SHP77 (cell line): ENCODE results near the gene A2M.

Source experiments
- DNase-seq, 2 experiments: peaks; one replicate each; lab custom pipeline; 2025; lab: John Stamatoyannopoulos, UW

A2M gene

GRCh38 chr12:9098463-9099026 lies 17.2 kb downstream of the A2M start:
- no peak for DNase-seq

GRCh38 chr12:9098115-9098452 lies 17.6 kb downstream of the A2M start:
- no peak for DNase-seq

- DNase-seq: no peak
These were observed 19.0 kb downstream of the A2M start for GRCh38 chr12:9096563-9097176.

- no peak for DNase-seq
These were observed 20.4 kb downstream of the A2M start for GRCh38 chr12:9095322-9095721.

DNA sequence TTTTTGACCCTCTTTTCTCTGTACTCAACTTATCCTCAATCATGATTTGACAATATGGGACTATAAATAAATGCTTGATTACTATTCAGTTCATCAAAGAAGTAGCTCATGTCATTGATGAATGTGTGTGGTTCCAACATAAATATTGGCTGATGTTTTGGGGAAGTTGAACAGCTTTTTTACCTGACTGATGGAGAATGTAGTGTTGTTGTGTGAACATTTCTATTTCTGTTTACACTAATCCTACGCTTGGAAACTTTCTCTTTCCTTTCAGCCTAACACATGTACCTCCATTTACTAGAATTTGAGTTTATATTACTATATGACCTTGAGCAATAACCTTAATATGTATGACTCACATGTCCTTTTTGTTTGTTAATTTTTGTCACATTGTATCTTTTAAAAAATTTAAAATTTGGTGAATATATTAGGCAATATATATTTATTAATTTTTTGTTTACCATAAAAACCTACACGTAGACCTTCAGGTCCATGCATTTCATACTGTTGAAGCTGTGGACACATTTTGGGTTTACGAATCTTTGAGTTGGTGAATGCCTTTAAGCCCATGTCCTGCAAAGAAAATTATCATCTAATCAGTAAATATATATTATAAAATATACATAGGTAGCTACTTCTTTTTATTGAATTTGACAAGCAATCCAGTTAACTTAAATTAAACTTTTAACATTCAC lies 21.1 kb downstream of the A2M start:
- DNase-seq: no peak

GRCh38 chr12:9091891-9092598 lies 23.7 kb downstream of the A2M start:
- no peak for DNase-seq

- no peak for DNase-seq
These were observed 25.5 kb downstream of the A2M start for GRCh38 chr12:9090220-9090619.

- no peak for DNase-seq
These were observed 28.5 kb downstream of the A2M start for GRCh38 chr12:9087087-9087835.

GRCh38 chr12:9086087-9086486 lies 29.6 kb downstream of the A2M start:
- DNase-seq: no peak

GRCh38 chr12:9084417-9084816 lies 31.3 kb downstream of the A2M start:
- no peak for DNase-seq

DNA sequence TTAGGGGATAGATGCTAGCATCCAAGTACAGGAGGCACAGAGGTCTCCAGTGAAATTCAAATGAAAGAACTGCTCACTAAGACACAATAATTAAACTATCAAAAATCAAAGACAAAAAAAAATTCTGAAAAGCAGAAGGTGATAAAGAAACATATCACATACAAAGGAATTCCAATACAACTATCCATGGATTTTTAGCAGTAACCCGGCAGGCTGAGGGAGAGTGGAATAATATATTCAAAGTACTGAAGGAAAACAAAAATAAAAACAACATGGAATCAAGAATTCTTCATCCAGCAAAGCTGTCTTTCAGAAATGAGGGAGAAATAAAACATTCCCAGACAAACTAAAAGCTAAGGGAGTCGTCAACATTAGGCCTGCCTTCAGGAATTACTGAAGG lies 31.9 kb downstream of the A2M start:
- no peak for DNase-seq

GRCh38 chr12:9081667-9082427 lies 33.9 kb downstream of the A2M start:
- DNase-seq: no peak

GRCh38 chr12:9079883-9080675 lies 35.6 kb downstream of the A2M start:
- DNase-seq: no peak

- DNase-seq: no peak
These were observed 36.6 kb downstream of the A2M start for GRCh38 chr12:9079082-9079481.

DNA sequence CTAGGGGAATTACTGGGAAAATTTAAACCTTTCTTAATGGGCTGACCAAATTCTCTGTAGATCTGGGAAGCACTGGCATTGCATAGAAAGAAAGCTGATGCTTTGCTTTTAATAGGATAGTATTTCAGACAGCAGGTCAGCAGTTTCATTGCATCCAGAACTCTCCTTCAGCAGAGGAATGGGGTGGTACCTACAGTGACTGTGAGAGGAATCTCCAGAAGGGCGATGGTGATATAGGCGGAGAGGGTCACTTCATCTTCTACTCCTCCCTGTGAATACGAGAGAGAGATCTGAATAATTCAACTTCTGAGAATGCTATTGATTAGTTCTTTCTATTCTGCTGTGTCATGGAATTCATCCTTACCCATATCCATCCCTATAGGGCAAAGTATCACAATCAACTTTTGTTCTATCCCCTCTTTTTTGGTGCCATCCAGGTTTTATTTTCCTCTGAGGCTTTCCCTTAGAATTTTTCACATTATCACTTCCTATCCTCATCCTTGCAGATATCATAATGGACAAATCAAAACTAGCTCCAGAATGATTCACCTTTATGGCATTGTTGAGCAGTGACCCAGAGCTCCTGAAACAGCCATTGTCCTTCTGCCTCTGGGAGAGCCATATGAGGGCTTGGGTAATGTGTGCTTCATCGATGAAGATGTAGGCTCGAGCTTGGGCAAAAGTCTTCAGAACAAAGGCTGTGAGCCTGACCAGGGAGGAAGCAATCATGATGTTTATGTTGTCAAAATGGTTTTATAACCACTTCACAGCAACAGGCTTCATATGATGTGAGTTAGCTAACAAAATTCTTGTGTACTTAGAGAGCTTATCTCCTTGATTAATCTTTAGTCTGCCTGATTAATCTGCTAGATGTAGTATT lies 38.3 kb downstream of the A2M start:
- DNase-seq: no peak

DNA sequence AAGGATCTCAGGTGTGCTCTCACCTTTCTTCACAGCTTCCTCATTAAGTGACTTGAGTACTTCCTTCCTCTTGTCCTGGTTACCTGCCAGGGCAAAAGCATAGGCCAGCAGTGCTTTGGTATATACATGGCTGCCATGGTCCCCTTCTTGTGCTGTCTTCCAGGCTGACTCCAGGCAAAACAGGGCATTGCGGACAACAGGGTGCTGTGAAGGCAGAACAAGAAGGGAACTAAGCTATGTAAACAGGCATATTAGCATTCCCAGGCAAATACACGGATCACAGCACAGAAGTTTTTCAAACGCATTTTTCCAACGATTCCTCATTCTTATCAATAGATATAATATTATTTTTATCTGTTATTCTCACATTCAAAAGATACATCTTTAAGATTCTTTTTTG lies 39.0 kb downstream of the A2M start:
- DNase-seq: no peak

- DNase-seq: no peak
These were observed 40.6 kb downstream of the A2M start for GRCh38 chr12:9075138-9075535.

- DNase-seq: no peak
These were observed 41.1 kb downstream of the A2M start for GRCh38 chr12:9074484-9075137.

GRCh38 chr12:9073076-9073475 lies 42.6 kb downstream of the A2M start:
- DNase-seq: no peak
